ENCODE measurements around the gene SLC6A6.
"Not testable (repeated sequence)": the region's sequence is repeated elsewhere in the genome, so short reads cannot be mapped to it uniquely, and the experiment has no call there.

SLC6A6 gene

DNA sequence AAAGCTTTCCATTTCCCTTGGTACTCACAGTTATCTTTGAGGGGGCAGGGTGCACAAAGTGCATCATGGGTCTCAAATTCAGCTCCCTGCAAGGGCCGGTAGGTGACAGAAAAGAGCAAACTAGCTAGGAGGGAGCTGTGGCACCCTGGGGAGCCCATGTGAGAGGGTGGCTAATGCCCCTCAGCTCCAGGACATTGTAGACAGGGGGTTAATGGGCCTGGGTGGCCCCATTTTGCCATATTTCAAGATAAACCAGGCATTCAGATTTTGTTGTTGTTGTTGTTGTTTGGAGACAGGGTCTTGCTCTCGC, 3.7 kb upstream of the SLC6A6 start:
- DNase-seq (ENCODE audit: low read depth): no peak

DNA sequence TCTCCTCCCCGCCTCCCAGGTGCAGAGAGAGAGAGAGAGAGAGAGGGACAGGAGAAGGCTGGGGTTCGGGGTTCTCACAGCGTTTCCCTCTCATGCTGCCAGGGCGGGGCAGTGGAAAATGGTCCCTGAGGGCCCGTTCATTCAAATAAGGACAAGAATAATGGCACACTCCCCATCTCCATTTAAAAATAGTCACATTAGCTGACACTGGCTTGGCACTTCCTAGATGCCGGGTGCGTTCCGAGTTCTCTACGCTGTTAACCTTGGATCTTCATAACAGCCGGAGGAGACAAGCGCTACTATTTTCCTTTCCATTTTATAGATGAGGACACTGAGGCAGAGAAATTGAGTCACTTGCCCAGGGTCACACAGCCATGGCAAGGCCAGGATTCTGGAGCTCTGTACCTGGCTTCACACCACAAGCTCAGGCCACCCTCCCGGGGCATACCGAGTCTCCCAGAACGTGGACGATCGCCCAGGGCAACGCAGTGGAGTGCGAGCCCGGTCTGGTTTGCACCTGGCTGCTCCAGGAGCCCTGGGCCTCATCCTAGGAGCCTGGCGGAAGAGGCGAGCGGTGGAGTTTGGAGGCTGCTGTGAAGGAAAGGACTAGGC, 608 bp upstream of the SLC6A6 start:
- no peak for DNase-seq (ENCODE audit: low read depth)

GRCh38 chr3:14403619-14404155, 1.3 kb downstream of the SLC6A6 start:
- DNase-seq (ENCODE audit: low read depth): no peak

DNA sequence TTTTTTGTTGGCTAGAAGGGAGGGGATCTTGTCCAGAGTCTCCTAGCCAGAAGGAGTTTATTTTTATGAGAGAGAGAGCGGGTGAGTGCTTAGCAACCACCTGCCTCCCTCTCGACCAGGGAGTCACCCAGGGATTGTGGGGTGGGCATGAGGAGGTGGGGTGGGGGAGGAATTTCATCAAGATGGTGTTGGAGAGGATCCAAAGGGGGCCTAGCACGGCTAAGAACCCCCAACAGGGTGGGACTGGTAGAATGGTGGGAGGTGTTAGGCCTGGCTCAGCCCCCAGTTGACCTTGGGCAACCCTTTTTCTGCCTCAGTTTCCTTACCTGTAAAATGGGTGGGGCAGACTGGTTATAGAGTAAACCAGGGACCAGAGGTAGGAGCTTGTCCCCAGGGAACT, 1.8 kb downstream of the SLC6A6 start:
- DNase-seq (ENCODE audit: low read depth): no peak

DNA sequence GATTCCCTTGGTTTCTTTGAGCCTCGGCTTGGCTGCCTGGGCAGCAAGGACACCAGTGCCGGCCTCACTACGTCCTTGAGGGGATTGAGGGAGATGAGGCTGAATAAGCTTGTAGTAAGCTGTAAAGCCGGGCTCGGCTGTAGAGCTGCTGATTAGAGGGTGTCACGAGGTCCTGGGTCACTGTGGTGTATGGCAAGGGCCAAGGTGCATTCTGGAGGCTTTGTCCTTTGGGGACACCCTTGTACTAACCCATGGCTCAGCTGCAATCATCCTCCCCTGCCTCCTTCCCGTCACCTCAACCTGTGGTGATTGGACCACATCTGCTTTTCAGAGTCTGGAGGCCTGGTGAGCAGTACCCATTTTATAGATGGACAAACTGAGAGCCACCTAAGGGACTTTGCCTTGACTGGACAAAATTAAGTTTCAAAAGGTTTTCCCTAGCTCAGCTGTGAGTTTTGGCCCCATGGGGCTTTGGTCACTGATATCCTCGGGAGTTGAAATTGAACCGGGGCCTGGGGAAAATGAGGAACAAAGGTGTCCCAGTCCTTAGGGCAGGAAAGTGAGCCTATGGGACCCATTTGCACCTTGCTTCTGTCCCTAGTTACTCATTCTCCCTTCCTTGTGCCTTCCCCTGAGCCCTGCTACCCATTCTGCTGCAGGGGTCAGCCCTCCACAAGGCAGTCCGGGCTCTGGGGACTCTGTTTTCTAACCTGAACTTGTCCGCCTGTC, 2.4 kb downstream of the SLC6A6 start:
- no peak for DNase-seq (ENCODE audit: low read depth)

GRCh38 chr3:14405360-14406238, 3.2 kb downstream of the SLC6A6 start:
- DNase-seq (ENCODE audit: low read depth): no peak

DNA sequence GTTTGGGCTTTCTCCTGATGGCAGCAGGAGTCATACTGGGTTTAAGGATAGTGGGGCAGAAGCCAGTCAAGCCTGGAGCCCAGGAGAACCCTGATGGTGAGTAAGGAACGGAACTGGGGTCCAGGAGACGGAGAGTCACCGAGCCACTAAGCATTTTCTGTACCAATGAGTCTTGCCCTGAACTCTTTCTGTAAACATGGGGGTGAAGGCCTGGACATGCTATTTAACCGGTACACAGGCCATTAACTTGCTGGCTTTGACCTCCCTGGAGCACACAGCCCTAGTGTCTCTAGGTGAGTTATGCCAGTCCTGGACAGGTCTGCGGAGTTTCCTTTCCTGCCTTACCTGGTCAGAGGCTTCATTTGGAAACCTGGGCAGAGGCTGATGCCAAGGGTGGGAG, 3.9 kb downstream of the SLC6A6 start:
- DNase-seq (ENCODE audit: low read depth): no peak

- no peak for DNase-seq (ENCODE audit: low read depth)
These were observed 4.4 kb downstream of the SLC6A6 start for GRCh38 chr3:14406766-14407165.

DNA sequence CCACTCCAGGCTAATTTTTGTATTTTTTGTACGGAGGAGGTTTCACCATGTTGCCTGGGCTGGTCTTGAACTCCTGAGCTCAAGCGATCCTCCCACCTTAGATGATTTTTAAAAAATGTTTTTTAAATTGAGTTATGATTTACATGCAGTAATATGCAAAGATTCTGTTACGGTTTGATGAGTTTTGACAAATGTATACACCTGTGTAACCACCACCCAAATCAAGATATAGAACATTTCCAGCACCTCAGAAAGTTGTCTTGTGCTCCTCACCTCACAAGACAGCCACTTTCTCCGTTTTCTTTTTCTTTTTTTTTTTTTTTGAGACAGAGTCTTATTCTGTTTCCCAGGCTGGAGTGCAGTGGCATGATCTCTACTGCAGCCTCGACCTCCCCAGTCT, 4.8 kb downstream of the SLC6A6 start:
- DNase-seq (ENCODE audit: low read depth): no peak

DNA sequence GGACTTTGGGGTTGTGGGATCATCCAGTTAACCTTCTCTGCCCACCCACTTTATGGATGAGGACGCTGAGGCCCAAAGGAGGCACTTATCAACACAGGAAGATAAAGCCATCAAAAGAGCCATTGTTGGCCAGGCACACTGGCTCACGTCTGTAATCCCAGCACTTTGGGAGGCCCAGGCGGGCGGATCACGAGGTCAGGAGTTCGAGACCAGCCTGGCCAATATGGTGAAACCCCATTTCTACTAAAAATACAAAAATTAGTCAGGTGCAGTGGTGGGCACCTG, 7.3 kb downstream of the SLC6A6 start:
- not testable (repeated sequence) for DNase-seq (ENCODE audit: low read depth)

- no peak for DNase-seq (ENCODE audit: low read depth)
These were observed 7.7 kb downstream of the SLC6A6 start for GRCh38 chr3:14410106-14410502.

DNA sequence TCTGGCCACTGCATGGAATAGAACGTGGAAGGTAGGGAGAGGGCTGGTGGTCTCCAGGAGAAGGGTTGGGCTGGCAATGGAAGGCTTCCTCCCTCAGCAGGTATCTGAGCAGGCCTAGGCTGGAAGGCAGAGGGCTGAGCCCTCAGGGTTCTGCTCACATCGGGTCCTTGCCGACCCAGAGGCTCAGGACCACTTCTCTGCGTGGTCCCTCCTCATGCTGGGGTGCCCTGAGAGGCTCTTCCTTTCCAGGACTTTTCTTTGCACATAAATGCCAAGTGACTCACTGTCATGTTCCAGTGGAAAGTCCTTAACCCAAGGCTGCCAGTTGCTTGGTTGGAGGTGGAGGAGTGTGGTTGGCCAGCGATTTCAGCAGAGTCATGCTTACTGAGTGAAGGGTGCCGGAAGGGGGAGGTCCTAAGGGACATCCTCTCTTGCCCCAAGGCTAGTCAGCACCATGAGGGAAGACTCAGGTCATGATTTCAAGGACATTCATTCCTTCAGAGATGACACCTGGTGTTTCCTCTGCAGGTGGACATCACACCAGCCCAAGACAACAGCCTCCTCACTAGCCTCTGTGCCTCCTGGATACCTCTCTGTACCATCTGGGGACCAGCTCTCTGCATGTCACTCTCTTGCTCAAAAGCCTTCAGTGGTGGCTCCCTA, 8.2 kb downstream of the SLC6A6 start:
- DNase-seq (ENCODE audit: low read depth): peak; percentile 30

GRCh38 chr3:14411166-14411526, 8.7 kb downstream of the SLC6A6 start:
- DNase-seq (ENCODE audit: low read depth): no peak

DNA sequence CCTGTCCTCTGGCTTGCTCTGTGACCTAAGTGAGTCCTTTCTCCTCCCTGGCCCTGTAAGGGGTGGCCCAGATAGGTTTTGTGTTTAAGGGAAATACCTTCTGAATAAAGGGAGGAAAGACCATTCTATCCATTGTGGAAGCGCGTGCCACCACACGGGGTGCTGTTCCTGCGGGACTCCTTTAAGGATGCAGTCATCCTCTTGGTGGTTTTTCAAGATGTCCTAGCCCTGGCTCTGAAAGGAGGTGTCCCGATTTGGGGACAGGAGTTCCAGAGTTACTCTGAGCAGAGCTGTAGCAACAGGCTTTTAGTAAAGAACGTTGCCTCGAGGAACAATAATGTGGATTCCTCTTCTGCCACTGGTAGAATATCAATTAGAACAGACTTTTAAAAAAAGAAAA, 9.6 kb downstream of the SLC6A6 start:
- no peak for DNase-seq (ENCODE audit: low read depth)

GRCh38 chr3:14412831-14413380, 10.5 kb downstream of the SLC6A6 start:
- no peak for DNase-seq (ENCODE audit: low read depth)

- DNase-seq (ENCODE audit: low read depth): no peak
These were observed 11.1 kb downstream of the SLC6A6 start for GRCh38 chr3:14413381-14414071.

- no peak for DNase-seq (ENCODE audit: low read depth)
These were observed 12.5 kb downstream of the SLC6A6 start for GRCh38 chr3:14414846-14415464.

DNA sequence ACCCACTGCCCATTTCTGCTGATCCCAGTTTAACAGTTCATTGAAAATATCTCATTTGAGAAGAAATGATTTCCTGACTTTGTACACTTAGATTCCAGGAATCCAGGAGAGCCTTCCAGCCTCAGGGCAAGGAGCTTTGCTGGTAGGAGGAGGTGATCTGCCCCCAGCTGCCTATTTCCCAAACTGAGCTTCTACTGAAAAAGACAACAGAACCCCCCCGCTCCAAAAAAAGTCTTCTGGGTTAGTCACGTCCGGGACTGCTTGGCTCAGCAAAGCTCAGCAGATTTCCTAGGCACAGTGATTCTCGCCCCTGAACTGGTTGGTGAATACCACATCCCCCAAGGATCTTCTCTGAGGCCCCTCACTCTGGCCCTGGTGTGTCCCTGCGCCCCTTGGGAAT, 13.1 kb downstream of the SLC6A6 start:
- DNase-seq (ENCODE audit: low read depth): no peak

DNA sequence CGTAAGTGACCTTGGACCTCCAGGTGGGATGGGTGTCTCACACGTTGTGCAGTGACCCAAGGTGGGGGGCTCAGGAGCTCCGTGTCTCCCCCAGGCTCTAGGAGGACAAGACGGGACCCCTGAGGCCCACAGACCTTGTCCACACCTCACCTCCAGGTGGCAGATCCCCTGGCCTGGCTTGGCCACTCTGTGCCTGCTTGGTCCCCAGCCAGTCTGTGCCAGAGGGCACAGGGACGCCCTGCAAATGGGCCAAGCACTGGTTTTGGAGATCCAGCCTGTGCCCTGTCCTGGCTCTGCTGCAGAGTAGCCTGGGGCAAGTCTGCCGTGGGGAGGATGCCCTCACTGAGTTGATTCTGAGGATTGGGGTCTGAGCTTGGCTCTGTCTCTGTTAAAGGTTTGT, 14.0 kb downstream of the SLC6A6 start:
- DNase-seq (ENCODE audit: low read depth): no peak

GRCh38 chr3:14418296-14419250, 16.2 kb downstream of the SLC6A6 start:
- DNase-seq (ENCODE audit: low read depth): no peak

Measured in activated T-cell treated with anti-CD3 and anti-CD28 coated beads for 48 hours (primary cell).